ENCODE measurements around the gene MAGEA9.
"Not testable (repeated sequence)": the region's sequence is repeated elsewhere in the genome, so short reads cannot be mapped to it uniquely, and the experiment has no call there.

MAGEA9 gene

GRCh38 chrX:149777999-149778398 lies 3.7 kb upstream of the MAGEA9 start:
- ATAC-seq; H3K4me1 Mint-ChIP-seq; H3K9me3 Mint-ChIP-seq; H3K4me3 Mint-ChIP-seq; DNase-seq; H3K36me3 Mint-ChIP-seq (ENCODE audit: low read depth); H3K27me3 Mint-ChIP-seq; H3K27ac Mint-ChIP-seq: not testable (repeated sequence)

GRCh38 chrX:149795531-149795930 lies 13.8 kb downstream of the MAGEA9 start:
- H3K27me3 Mint-ChIP-seq; H3K4me3 Mint-ChIP-seq; DNase-seq; H3K27ac Mint-ChIP-seq; H3K9me3 Mint-ChIP-seq; H3K36me3 Mint-ChIP-seq (ENCODE audit: low read depth): not testable (repeated sequence)
- peaks cover 30% of the 10 kb centered on the region for H3K4me1 Mint-ChIP-seq
- peak; percentile 99 for ATAC-seq

- no peak for ATAC-seq
- no peak for DNase-seq
- Mint-ChIP-seq H3K4me3 (no peak overlapping the region), H3K4me1 (peaks cover 36% of the 10 kb centered on the region), H3K27ac (peak overlapping the region; percentile 42), H3K36me3 (ENCODE audit: low read depth) (no peaks in the 10 kb centered on the region), H3K27me3 (no peaks in the 10 kb centered on the region), H3K9me3 (no peaks in the 10 kb centered on the region)
Observed at GRCh38 chrX:149799095-149799714, 17.5 kb downstream of the MAGEA9 start.

- Mint-ChIP-seq H3K4me3 (no peak overlapping the region), H3K9me3 (no peaks in the 10 kb centered on the region)
Observed at GRCh38 chrX:149799938-149800337, 18.2 kb downstream of the MAGEA9 start.

GRCh38 chrX:149803458-149804062 lies 21.8 kb downstream of the MAGEA9 start:
- Mint-ChIP-seq H3K27ac (no peak overlapping the region), H3K9me3 (no peaks in the 10 kb centered on the region), H3K36me3 (ENCODE audit: low read depth) (no peaks in the 10 kb centered on the region), H3K27me3 (no peaks in the 10 kb centered on the region), H3K4me3 (no peak overlapping the region), H3K4me1 (peaks cover 23% of the 10 kb centered on the region)
- DNase-seq: no peak
- ATAC-seq: no peak

More at GRCh38 chrX:149799938-149800337, 18.2 kb downstream of the MAGEA9 start:
- ATAC-seq (no peak), DNase-seq (no peak)
- Mint-ChIP-seq H3K4me1 (peaks cover 36% of the 10 kb centered on the region), H3K36me3 (ENCODE audit: low read depth) (no peaks in the 10 kb centered on the region), H3K27me3 (no peaks in the 10 kb centered on the region), H3K27ac (no peak overlapping the region)

- DNase-seq: no peak
- H3K27me3 Mint-ChIP-seq: no peaks in the 10 kb centered on the region
- H3K4me3 Mint-ChIP-seq: no peak overlapping the region
Observed at GRCh38 chrX:149804102-149804501, 22.4 kb downstream of the MAGEA9 start.

GRCh38 chrX:149807747-149808458 lies 26.2 kb downstream of the MAGEA9 start:
- Mint-ChIP-seq H3K27me3 (no peaks in the 10 kb centered on the region), H3K9me3 (no peaks in the 10 kb centered on the region), H3K4me3 (no peak overlapping the region), H3K4me1 (no peaks in the 10 kb centered on the region), H3K27ac (no peak overlapping the region), H3K36me3 (ENCODE audit: low read depth) (no peaks in the 10 kb centered on the region)
- DNase-seq (no peak), ATAC-seq (no peak)

More at GRCh38 chrX:149804102-149804501, 22.4 kb downstream of the MAGEA9 start:
- Mint-ChIP-seq H3K36me3 (ENCODE audit: low read depth) (no peaks in the 10 kb centered on the region), H3K27ac (no peak overlapping the region), H3K4me1 (peaks cover 20% of the 10 kb centered on the region), H3K9me3 (no peaks in the 10 kb centered on the region)
- no peak for ATAC-seq

GRCh38 chrX:149818652-149819051 lies 36.9 kb downstream of the MAGEA9 start:
- Mint-ChIP-seq H3K4me3 (no peak overlapping the region), H3K27ac (peak overlapping the region; percentile 22), H3K36me3 (ENCODE audit: low read depth) (no peaks in the 10 kb centered on the region), H3K27me3 (peaks cover 8% of the 10 kb centered on the region), H3K4me1 (peaks cover 12% of the 10 kb centered on the region), H3K9me3 (no peaks in the 10 kb centered on the region)
- DNase-seq (no peak), ATAC-seq (peak; percentile 40)

GRCh38 chrX:149819371-149819770 lies 37.6 kb downstream of the MAGEA9 start:
- H3K4me3 Mint-ChIP-seq: no peak overlapping the region
- no peak for DNase-seq
- ATAC-seq: no peak
- H3K4me1 Mint-ChIP-seq: peaks cover 12% of the 10 kb centered on the region
- H3K27ac Mint-ChIP-seq: no peak overlapping the region
- H3K27me3 Mint-ChIP-seq: peaks cover 8% of the 10 kb centered on the region
- H3K9me3 Mint-ChIP-seq: no peaks in the 10 kb centered on the region
- H3K36me3 Mint-ChIP-seq (ENCODE audit: low read depth): no peaks in the 10 kb centered on the region

GRCh38 chrX:149825424-149825823 lies 43.7 kb downstream of the MAGEA9 start:
- no peaks in the 10 kb centered on the region for H3K36me3 Mint-ChIP-seq (ENCODE audit: low read depth)
- H3K27ac Mint-ChIP-seq: no peak overlapping the region
- H3K27me3 Mint-ChIP-seq: peaks cover 14% of the 10 kb centered on the region
- peaks cover 39% of the 10 kb centered on the region for H3K4me1 Mint-ChIP-seq
- ATAC-seq (no peak), DNase-seq (peak; percentile 62)
- H3K9me3 Mint-ChIP-seq: no peaks in the 10 kb centered on the region
- no peak overlapping the region for H3K4me3 Mint-ChIP-seq

GRCh38 chrX:149827254-149827653 lies 45.5 kb downstream of the MAGEA9 start:
- Mint-ChIP-seq H3K27ac (no peak overlapping the region), H3K4me1 (peaks cover 42% of the 10 kb centered on the region), H3K36me3 (ENCODE audit: low read depth) (no peaks in the 10 kb centered on the region), H3K4me3 (no peak overlapping the region), H3K9me3 (no peaks in the 10 kb centered on the region), H3K27me3 (peaks cover 11% of the 10 kb centered on the region)
- DNase-seq (no peak), ATAC-seq (no peak)

GRCh38 chrX:149829751-149830191 lies 48.0 kb downstream of the MAGEA9 start:
- DNase-seq (peak; percentile 6), ATAC-seq (peak; percentile 84)
- H3K36me3 Mint-ChIP-seq (ENCODE audit: low read depth): no peaks in the 10 kb centered on the region
- H3K4me3 Mint-ChIP-seq: peak overlapping the region; percentile 74
- peak overlapping the region; percentile 85 for H3K27ac Mint-ChIP-seq
- peaks cover 48% of the 10 kb centered on the region for H3K4me1 Mint-ChIP-seq
- H3K27me3 Mint-ChIP-seq: peaks cover 5% of the 10 kb centered on the region
- no peaks in the 10 kb centered on the region for H3K9me3 Mint-ChIP-seq

GRCh38 chrX:149830192-149830873 lies 48.6 kb downstream of the MAGEA9 start:
- DNase-seq: peak; percentile 21
- Mint-ChIP-seq H3K4me3 (peak overlapping the region; percentile 74), H3K27me3 (peaks cover 2% of the 10 kb centered on the region), H3K9me3 (no peaks in the 10 kb centered on the region), H3K4me1 (peaks cover 46% of the 10 kb centered on the region), H3K27ac (peak overlapping the region; percentile 85), H3K36me3 (ENCODE audit: low read depth) (no peaks in the 10 kb centered on the region)
- peak; percentile 87 for ATAC-seq

GRCh38 chrX:149831473-149831872 lies 49.7 kb downstream of the MAGEA9 start:
- peaks cover 40% of the 10 kb centered on the region for H3K4me1 Mint-ChIP-seq
- DNase-seq: no peak
- no peaks in the 10 kb centered on the region for H3K36me3 Mint-ChIP-seq (ENCODE audit: low read depth)

More at GRCh38 chrX:149831473-149831872, 49.7 kb downstream of the MAGEA9 start:
- ATAC-seq: no peak
- Mint-ChIP-seq H3K4me3 (no peak overlapping the region), H3K27me3 (peaks cover 1% of the 10 kb centered on the region), H3K27ac (no peak overlapping the region), H3K9me3 (no peaks in the 10 kb centered on the region)

All from activated naive CD8-positive, alpha-beta T cell treated with anti-CD3 and anti-CD28 coated beads, Interleukin-2, amount 50 U/mL, for 24 hours (primary cell).